KOPT-K1 (cell line): ENCODE measurements around the gene PDF.
"Not testable (repeated sequence)": the region's sequence is repeated elsewhere in the genome, so short reads cannot be mapped to it uniquely, and the experiment has no call there.

Experiments used
- H3K27ac ChIP-seq: fragments of 200-600 bp; sonication (generic); 2 replicates; pipeline ENCODE4 v1.5.1; 2016; ENCODE audit warnings: antibody characterized with exemption, mild to moderate bottlenecking, low read depth, low read length; ENCODE audit not compliant: poor library complexity, severe bottlenecking
- H3K36me3 ChIP-seq: fragments of 200-600 bp; sonication (generic); 2 replicates; pipeline ENCODE4 v1.5.1; 2017; ENCODE audit warnings: antibody characterized with exemption, mild to moderate bottlenecking, low read length, moderate library complexity; ENCODE audit not compliant: insufficient read depth
- H3K9me3 ChIP-seq: fragments of 200-600 bp; sonication (generic); 2 replicates; pipeline ENCODE4 v1.5.1; 2017; ENCODE audit warnings: antibody characterized with exemption, low read length, mild to moderate bottlenecking; ENCODE audit not compliant: insufficient read depth, poor library complexity, severe bottlenecking

PDF gene

DNA sequence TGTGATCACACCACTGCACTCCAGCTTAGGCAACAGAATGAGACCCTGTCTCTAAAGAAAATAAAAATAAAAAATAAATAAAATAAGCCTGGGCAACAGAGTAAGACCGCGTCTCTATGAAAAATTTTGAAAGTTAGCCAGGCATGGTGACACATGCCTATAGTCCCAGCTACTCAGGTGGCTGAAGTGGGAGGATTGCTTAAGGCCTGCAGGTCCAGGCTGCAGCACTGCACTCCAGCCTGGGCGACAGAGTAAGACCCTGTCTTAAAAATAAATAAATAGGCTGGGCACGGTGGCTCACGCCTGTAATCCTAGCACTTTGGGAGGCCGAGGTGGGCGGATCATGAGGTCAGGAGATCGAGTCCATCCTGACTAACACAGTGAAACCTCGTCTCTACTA lies 38.7 kb downstream of the PDF start:
- not testable (repeated sequence) for H3K36me3 ChIP-seq, H3K27ac ChIP-seq, H3K9me3 ChIP-seq

- Histone ChIP-seq H3K27ac (no peak overlapping the region), H3K36me3 (peaks cover 28% of the 10 kb centered on the region), H3K9me3 (no peaks in the 10 kb centered on the region)
Observed at GRCh38 chr16:69286941-69287713, 43.3 kb downstream of the PDF start.

DNA sequence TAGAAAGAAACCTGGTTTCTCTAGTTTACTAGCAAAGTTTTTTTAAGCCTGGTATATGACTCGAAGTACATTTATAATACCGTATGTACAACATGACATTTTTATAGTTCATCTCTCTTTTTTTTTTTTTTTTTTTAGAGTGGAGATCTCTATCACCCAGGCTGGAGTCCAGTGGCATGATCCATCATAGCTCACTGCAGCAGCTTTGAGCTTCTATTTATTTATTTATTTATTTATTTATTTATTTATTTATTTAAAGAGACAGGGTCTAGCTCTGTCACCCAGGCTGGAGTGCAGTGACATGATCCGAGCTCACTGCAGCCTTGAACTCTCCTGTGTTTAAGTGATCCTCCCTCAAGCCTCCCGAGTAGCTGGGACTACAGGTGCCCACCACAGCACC lies 45.1 kb downstream of the PDF start:
- H3K27ac ChIP-seq, result no peak overlapping the region
- no peaks in the 10 kb centered on the region for H3K9me3 ChIP-seq
- peaks cover 28% of the 10 kb centered on the region for H3K36me3 ChIP-seq

- Histone ChIP-seq H3K9me3 (no peaks in the 10 kb centered on the region), H3K36me3 (peaks cover 28% of the 10 kb centered on the region), H3K27ac (no peak overlapping the region)
Observed at GRCh38 chr16:69283851-69284250, 46.5 kb downstream of the PDF start.

- no peak overlapping the region for H3K27ac ChIP-seq
Observed at GRCh38 chr16:69277413-69277812, 53.0 kb downstream of the PDF start.

More at GRCh38 chr16:69277413-69277812, 53.0 kb downstream of the PDF start:
- Histone ChIP-seq H3K9me3 (no peaks in the 10 kb centered on the region), H3K36me3 (no peaks in the 10 kb centered on the region)
